ENCODE data around the gene PARP4.
"Not testable (repeated sequence)": the region's sequence is repeated elsewhere in the genome, so short reads cannot be mapped to it uniquely, and the experiment has no call there.

PARP4 gene

DNA sequence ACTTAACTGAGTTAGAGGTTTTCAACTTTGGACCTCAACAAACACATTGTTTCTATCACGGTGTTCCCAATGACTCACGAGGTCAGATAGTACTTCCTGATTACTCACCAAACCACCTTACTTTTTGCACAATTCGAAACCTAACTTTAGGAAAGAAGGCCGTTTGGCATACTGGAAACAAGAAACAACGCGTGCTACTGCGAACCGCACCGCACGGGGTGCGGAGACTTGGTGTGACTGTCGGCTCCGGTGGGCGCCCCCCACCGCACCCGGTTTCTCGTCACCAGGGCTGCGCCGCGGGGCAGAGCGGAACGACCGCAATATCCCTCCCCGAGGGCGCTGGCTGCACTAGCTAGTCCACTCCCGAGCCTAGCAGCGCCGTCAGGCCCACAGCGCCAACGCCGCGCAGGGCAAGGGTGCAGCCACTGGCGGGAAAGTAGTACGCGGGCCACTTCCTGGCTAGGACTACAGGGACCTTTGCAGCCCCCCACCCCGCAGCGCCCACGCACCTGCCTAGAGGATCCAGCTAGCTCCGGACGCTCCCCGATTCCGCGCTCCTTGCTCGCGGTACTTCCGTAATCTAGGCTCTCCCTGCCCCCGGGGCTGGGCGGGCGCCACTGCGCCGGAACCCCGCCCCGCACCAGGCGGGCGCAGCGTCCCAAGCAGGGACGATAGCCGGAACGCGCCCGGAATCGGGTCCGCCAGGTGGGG is at the start of gene PARP4:
TSS of gene PARP4 (minus strand) at position 582 of the 711 bp plus-strand sequence. CDS start 9,002 bp downstream, outside the sequence.
- DNase-seq (ENCODE audit: low read depth): peak; percentile 67

DNA sequence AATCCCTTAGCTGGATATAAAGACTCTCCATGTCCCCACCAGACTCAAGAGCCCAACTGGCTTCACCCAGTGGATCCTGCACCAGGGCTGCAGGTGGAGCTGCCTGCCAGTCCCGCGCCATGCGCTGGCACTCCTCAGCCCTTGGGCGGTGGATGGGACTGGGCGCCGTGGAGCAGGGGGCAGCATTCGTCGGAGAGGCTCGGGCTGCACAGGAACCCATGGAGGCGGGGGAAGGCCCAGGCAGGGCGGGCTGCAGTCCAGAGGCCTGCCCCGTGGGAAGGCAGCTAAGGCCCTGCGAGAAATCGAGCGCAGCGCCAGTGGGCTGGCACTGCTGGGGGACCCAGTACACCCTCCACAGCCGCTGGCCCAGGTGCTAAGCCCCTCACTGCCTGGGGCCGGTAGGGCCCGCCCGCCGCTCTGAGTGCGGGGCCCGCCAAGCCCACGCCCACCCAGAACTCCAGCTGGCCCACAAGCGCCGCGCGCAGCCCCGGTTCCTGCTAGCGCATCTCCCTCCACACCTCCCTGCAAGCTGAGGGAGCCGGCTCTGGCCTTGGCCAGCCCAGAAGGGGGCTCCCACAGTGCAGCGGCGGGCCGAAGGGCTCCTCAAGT is 48.1 kb upstream of the PARP4 start:
- not testable (repeated sequence) for DNase-seq (ENCODE audit: low read depth)

- DNase-seq (ENCODE audit: low read depth): not testable (repeated sequence)
Observed at GRCh38 chr13:24559431-24560218, 47.0 kb upstream of the PARP4 start.

DNA sequence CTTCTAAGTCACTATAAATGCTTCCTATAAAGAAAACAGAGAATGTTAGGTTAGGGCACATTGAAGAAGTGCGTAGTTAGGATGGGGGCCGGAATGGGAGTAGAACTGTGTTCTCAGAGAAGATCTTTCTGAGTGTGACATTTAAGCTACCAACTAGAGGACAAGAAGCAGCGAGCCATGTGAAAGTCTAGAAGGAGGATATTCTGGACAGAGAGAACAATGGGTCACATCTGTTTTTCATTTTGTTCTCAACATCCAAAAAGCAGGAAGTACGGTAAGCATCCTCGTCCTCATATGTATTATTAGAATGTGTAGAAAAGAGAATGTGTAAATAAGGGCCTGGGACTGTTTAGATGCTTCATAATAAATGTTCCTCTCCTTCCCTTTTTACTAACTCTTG is 44.5 kb upstream of the PARP4 start:
- DNase-seq (ENCODE audit: low read depth): peak; percentile 52

GRCh38 chr13:24553892-24554291 is 41.3 kb upstream of the PARP4 start:
- DNase-seq (ENCODE audit: low read depth): not testable (repeated sequence)

- not testable (repeated sequence) for DNase-seq (ENCODE audit: low read depth)
Observed at GRCh38 chr13:24541476-24542352, 29.1 kb upstream of the PARP4 start.

DNA sequence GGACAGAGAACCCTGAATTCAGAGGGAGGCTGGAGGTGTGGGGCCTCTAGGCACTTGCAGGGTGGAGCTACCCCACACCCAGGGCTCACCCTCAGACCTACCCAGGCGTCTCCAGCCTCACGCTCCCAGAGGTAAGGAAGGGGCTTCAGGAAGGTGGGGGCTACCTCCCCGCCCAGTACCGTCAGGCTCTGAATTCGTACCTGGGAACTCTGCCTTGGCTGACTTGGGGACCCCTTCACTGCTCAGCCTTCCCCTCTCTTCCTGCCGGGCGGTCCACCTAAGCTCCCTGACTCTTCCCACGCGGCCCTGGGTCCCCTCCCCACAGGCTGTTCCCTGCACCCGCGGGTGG is 28.5 kb upstream of the PARP4 start:
- DNase-seq (ENCODE audit: low read depth): no peak

- DNase-seq (ENCODE audit: low read depth): no peak
Observed at GRCh38 chr13:24540236-24541126, 27.9 kb upstream of the PARP4 start.

- no peak for DNase-seq (ENCODE audit: low read depth)
Observed at GRCh38 chr13:24539500-24540165, 27.1 kb upstream of the PARP4 start.

DNA sequence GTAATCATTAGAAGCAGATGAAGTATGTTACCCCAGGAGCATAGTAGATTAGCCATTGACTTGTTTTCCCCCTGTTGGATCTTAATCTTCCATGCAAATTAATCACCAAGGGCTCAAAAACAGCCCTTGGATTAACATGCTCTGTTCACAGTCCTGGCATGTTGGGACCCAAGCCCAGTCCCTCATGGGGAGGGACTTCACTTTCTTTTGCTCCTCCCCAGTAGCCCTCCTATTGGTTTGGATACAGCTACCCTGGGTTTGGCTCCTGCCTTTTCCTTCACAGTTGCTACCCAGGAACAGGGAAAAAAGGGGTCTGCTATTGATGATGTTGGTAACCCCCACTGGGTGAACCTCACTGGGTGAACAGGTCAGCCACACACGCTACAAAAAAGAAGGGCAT is 16.9 kb upstream of the PARP4 start:
- no peak for DNase-seq (ENCODE audit: low read depth)

- no peak for DNase-seq (ENCODE audit: low read depth)
Observed at GRCh38 chr13:24528816-24529398, 16.3 kb upstream of the PARP4 start.

GRCh38 chr13:24527266-24527775 is 14.7 kb upstream of the PARP4 start:
- no peak for DNase-seq (ENCODE audit: low read depth)

DNA sequence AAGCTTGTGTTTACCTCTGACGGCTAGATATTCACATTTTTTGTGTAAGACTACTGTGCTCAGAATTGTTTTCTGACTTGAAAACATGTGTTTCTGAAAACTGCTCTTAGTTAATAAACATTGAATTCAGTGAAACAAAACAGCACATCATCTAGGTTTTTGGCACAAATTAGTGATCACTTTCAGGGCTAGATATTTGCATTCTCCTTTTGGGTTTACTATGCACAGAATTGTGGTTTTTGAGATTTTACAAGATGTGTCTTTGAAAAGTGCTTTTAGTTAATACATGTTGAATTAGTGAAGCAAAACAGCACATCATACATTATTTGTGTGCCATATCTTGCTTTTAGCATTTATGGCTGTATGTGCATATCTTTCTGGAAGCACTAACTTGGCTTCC is 8.2 kb upstream of the PARP4 start:
- no peak for DNase-seq (ENCODE audit: low read depth)

DNA sequence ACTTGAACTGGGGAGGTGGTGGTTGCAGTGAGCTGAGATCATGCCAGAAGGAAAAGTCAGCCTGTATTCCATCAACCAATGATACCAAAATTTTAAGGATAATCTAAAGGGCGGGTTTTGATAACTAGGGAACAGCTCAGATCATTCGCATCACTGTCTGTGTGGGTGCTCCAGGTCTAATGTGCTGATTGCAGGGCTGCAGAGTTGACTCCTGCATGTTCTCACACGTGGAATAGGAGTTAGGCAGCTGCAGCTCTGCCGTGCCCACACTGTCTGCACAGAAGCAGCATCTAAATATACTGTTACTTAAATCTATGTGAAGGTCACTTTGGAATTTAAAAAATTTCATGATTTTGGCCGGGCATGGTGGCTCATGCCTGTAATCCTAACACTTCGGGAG is 4.3 kb upstream of the PARP4 start:
- DNase-seq (ENCODE audit: low read depth): no peak

GRCh38 chr13:24512908-24513213 is 283 bp upstream of the PARP4 start:
- DNase-seq (ENCODE audit: low read depth): no peak

DNA sequence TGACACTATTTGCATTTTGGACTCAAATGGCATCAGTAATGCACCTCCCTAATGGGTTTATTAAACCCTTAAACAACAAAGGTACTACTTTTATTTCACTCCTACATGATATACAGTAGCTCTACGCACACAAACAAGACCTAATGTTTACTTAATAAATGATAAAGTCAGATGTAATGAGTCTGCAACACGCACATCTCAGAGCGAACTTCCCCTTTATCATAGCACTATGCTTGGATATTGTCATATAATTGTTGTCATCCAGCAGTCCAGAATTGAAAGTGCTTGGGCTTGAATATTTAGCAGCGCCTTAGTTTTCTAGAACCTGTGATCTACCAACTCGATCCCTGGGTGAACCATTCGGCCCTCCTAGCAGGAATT is 772 bp downstream of the PARP4 start:
- no peak for DNase-seq (ENCODE audit: low read depth)

GRCh38 chr13:24511019-24511815 is 1.4 kb downstream of the PARP4 start:
- DNase-seq (ENCODE audit: low read depth): peak; percentile 60

DNA sequence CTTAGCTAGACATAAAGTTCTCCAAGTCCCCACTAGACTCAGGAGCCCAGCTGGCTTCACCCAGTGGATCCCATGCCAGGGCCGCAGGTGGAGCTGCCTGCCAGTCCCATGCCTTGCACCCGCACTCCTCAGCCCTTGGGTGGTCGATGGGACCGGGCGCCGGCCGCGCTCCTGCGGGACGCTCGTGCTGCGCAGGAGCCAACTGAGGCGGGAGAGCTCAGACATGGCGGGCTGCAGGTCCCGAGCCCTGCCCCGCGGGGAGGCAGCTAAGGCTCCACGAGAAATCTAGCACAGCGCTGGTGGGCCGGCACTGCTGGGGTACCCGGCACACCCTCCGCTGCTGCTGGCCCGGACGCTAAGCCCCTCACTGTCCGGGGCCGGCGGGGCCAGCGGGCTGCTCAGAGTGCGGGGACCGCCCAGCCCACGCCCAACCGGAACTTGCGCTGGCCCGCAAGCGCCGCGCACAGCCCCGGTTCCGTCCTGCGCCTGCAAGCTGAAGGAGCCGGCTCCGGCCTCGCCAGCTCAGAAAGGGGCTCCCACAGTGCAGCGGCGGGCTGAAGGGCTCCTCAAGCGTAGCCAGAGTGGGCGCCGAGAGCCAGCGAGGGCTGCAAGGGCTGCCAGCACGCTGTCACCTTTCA is 5.8 kb downstream of the PARP4 start:
- DNase-seq (ENCODE audit: low read depth): no peak

- DNase-seq (ENCODE audit: low read depth): not testable (repeated sequence)
Observed at GRCh38 chr13:24506283-24506682, 6.3 kb downstream of the PARP4 start.

Measured in fibroblast of gingiva (primary cell).